Measurements from ENCODE around the gene PRKCB. TPM values are rescaled to one million over a fixed set of nuclear protein-coding genes. Genes with fewer than 3 reads are reported as not detected.

The PRKCB gene
- polyA plus RNA-seq, 1 donor from 2014 or later, result 27.6 TPM

GRCh38 chr16:24189941-24190340, 354.2 kb downstream of the PRKCB start:
- no peak overlapping the region for H3K9ac ChIP-seq (ENCODE audit: low read length)
- H3K9me3 ChIP-seq (ENCODE audit: low read length), result no peaks in the 10 kb centered on the region
- TF ChIP-seq RAD21 (conservative IDR thresholded peaks at IDR 0.05) (no peak), MXI1 (conservative IDR thresholded peaks at IDR 0.05; ENCODE audit: poor library complexity, severe bottlenecking) (no peak), SMC3 (conservative IDR thresholded peaks at IDR 0.05; ENCODE audit: poor library complexity) (no peak), EP300 (conservative IDR thresholded peaks at IDR 0.05; ENCODE audit: poor library complexity, severe bottlenecking) (no peak), CTCF (IDR thresholded peaks at IDR 0.05; ENCODE audit: poor library complexity, severe bottlenecking) (no peak), EZH2 (IDR thresholded peaks at IDR 0.05; ENCODE audit: borderline replicate concordance, insufficient read depth, low read length, poor library complexity, severe bottlenecking) (no peak), TAF1 (IDR thresholded peaks at IDR 0.05; ENCODE audit: low read depth) (no peak), REST (IDR thresholded peaks at IDR 0.05; ENCODE audit: borderline replicate concordance) (no peak)
- H3K79me2 ChIP-seq (replicated peaks; ENCODE audit: insufficient read depth, low read length), result no peaks in the 10 kb centered on the region
- no peak overlapping the region for H3K27ac ChIP-seq (ENCODE audit: low read length)
- H3F3A ChIP-seq (ENCODE audit: insufficient read depth, low read length, poor library complexity, severe bottlenecking), result no peaks in the 10 kb centered on the region
- no peak overlapping the region for H3K4me2 ChIP-seq (ENCODE audit: low read length)
- H3K9me2 ChIP-seq (ENCODE audit: insufficient read depth, low read length), result no peaks in the 10 kb centered on the region
- no peak overlapping the region for H3K4me3 ChIP-seq (ENCODE audit: low read length)
- no peaks in the 10 kb centered on the region for H3K36me3 ChIP-seq (ENCODE audit: insufficient read depth, low read length)
- no peaks in the 10 kb centered on the region for H3K27me3 ChIP-seq (ENCODE audit: insufficient read depth, low read depth, low read length)
- H4K20me1 ChIP-seq (ENCODE audit: insufficient read depth), result no peaks in the 10 kb centered on the region
- no peak overlapping the region for H2AFZ ChIP-seq (ENCODE audit: low read depth, low read length)

- Histone ChIP-seq H3F3A (ENCODE audit: insufficient read depth, low read length, poor library complexity, severe bottlenecking) (no peaks in the 10 kb centered on the region), H3K36me3 (ENCODE audit: insufficient read depth, low read length) (no peaks in the 10 kb centered on the region), H3K9ac (ENCODE audit: low read length) (no peak overlapping the region), H3K9me3 (ENCODE audit: low read length) (no peaks in the 10 kb centered on the region), H3K4me2 (ENCODE audit: low read length) (no peak overlapping the region), H3K27me3 (ENCODE audit: insufficient read depth, low read depth, low read length) (no peaks in the 10 kb centered on the region), H2AFZ (ENCODE audit: low read depth, low read length) (no peak overlapping the region), H3K79me2 (replicated peaks; ENCODE audit: insufficient read depth, low read length) (no peaks in the 10 kb centered on the region), H3K9me2 (ENCODE audit: insufficient read depth, low read length) (no peaks in the 10 kb centered on the region), H4K20me1 (ENCODE audit: insufficient read depth) (no peaks in the 10 kb centered on the region), H3K4me3 (ENCODE audit: low read length) (no peak overlapping the region), H3K27ac (ENCODE audit: low read length) (no peak overlapping the region)
- TF ChIP-seq REST (IDR thresholded peaks at IDR 0.05; ENCODE audit: borderline replicate concordance) (no peak), POLR2AphosphoS5 (IDR thresholded peaks at IDR 0.05) (no peak), RAD21 (conservative IDR thresholded peaks at IDR 0.05) (no peak), EZH2 (IDR thresholded peaks at IDR 0.05; ENCODE audit: borderline replicate concordance, insufficient read depth, low read length, poor library complexity, severe bottlenecking) (no peak), CTCF (IDR thresholded peaks at IDR 0.05; ENCODE audit: poor library complexity, severe bottlenecking) (no peak), TAF1 (IDR thresholded peaks at IDR 0.05; ENCODE audit: low read depth) (no peak), MXI1 (conservative IDR thresholded peaks at IDR 0.05; ENCODE audit: poor library complexity, severe bottlenecking) (no peak), EP300 (conservative IDR thresholded peaks at IDR 0.05; ENCODE audit: poor library complexity, severe bottlenecking) (no peak), SMC3 (conservative IDR thresholded peaks at IDR 0.05; ENCODE audit: poor library complexity) (no peak)
Observed at GRCh38 chr16:24191876-24192402, 356.2 kb downstream of the PRKCB start.

All from neural cell (in vitro differentiated cells).